Mesodermal cell (in vitro differentiated cells): Measurements from ENCODE around the gene FBXW11.
"Not testable (repeated sequence)": the region's sequence is repeated elsewhere in the genome, so short reads cannot be mapped to it uniquely, and the experiment has no call there.

Experiments
- H3K27ac ChIP-seq: 2 replicates; pipeline ENCODE4 v1.7.0; 2013; ENCODE audit warnings: mild to moderate bottlenecking, low read depth, low read length, moderate library complexity; ENCODE audit not compliant: severe bottlenecking
- H3K36me3 ChIP-seq: 2 replicates; pipeline ENCODE4 v1.7.1; 2013; ENCODE audit warnings: mild to moderate bottlenecking, low read length, moderate library complexity; ENCODE audit not compliant: control insufficient read depth, insufficient read depth
- H3K4me1 ChIP-seq: one replicate; pipeline ENCODE4 v1.7.1; 2013; ENCODE audit warnings: mild to moderate bottlenecking, low read length; ENCODE audit not compliant: insufficient read depth, control insufficient read depth, poor library complexity, severe bottlenecking
- H3K4me3 ChIP-seq: 2 replicates; pipeline ENCODE4 v1.7.0; 2013; ENCODE audit warnings: low read length, control low read depth, mild to moderate bottlenecking; ENCODE audit not compliant: insufficient read depth, poor library complexity, severe bottlenecking; ENCODE audit errors: extremely low read depth
- H3K9me3 ChIP-seq: 2 replicates; pipeline ENCODE4 v1.7.1; 2013; ENCODE audit warnings: mild to moderate bottlenecking, low read length, moderate library complexity; ENCODE audit not compliant: control insufficient read depth
- WGBS, 2 experiments: methylation state at CpG; one replicate each; pipeline ENCODE4 v1.1.5; 2013; ENCODE audit warnings: missing lambda C conversion rate in 2 of 2; ENCODE audit not compliant: insufficient coverage in 2 of 2; 5-methylcytosine and 5-hydroxymethylcytosine counted together

The FBXW11 gene

DNA sequence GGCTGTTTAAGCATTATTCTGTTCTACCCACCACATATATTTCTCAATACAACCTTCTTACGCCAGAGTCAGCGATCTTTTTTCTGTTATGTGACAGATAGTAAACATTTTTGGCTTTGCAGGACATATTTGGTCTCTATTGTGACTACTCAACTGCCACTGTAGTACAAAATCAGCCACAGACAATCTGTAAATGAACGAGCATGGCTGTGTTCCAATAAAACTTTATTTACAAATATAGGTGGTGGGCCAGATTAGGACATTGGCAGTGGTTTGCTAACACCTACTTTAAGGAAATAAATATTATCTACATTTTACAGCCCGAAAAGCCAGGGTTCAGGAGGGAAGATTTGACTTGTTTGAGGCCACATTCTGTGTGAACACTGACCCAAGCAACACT, 40.2 kb upstream of the FBXW11 start:
- Histone ChIP-seq H3K27ac (no peak overlapping the region), H3K4me3 (no peak overlapping the region), H3K4me1 (no peaks in the 10 kb centered on the region), H3K36me3 (peaks cover 86% of the 10 kb centered on the region), H3K9me3 (no peaks in the 10 kb centered on the region)
- 100% methylated on average over 1 of the region's 4 CpGs for WGBS, 2 experiments

DNA sequence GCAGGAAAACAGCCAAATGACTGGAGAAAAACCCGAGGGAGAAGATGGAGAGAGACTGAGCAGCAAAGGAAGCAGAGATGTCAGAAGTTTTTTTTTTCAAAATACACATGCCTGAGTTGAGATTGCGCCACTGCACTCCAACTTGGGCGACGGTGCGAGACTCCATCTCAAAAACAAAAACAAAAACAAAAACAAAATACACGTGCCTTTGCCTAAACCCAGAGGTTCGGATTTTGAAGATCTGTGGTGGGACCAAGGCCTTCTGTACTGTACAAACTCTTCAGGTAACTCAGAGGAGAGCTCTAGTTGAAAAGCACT, 38.8 kb upstream of the FBXW11 start:
- Histone ChIP-seq H3K4me1 (no peaks in the 10 kb centered on the region), H3K9me3 (no peaks in the 10 kb centered on the region), H3K4me3 (no peak overlapping the region), H3K27ac (no peak overlapping the region), H3K36me3 (peaks cover 74% of the 10 kb centered on the region)
- WGBS, 2 experiments = 73 to 83% methylated on average over 1 to 3 of the region's 7 CpGs

DNA sequence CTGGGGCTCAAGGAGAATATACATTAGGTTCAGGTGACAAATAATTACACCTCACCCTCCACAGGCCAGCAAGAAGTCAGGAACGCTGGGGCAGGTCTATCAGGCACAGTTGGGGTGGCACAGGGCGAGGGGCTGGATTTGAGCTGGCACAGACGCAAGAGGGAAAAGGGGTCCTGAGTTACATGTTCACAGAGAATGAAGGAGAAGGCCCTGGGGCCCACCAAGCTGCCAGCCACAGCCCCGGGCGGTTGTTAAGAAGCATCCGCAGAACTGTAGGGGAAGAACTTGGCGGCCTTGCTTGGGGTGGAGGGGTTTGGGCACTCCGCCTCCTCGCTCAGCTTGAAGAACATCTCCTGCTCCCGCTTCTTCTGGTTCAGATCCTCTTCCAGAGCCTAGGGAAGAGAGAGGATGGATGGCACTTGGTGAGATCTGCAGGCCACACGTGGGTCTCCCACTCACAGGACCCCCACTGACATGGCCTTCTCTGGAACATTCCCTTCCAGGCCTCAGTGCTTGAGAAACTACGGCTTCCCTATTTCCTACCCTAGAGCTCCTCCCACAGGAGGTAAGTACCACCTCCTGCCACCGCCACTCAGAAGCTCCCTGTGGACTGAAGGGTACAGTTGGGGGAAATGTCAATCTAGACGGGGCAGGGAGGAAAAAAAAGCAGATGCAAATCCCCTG, 38.3 kb upstream of the FBXW11 start:
- Histone ChIP-seq H3K4me3 (no peak overlapping the region), H3K36me3 (peaks cover 69% of the 10 kb centered on the region), H3K27ac (no peak overlapping the region), H3K4me1 (no peaks in the 10 kb centered on the region), H3K9me3 (no peaks in the 10 kb centered on the region)
- 72 to 88% methylated on average over 5 to 8 of the region's 14 CpGs for WGBS, 2 experiments

DNA sequence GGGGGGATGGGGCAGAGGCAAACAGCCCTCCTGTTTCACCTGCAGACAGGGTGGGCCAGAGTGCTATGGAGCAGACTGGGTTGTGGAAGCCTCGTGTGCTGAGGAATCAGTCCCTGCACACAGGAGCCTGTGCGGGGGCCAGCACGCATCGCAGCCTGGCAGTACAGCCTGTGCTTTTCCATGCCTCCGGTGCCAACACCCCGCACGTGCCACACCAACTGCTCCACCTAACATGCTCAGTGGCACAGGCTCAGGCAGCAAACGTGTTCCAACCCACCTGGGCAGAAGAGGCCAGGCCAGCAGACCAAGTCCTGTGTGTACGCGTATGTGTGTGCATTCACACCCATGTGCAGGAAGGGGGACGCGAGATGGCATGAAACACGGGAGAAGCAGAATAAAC, 37.4 kb upstream of the FBXW11 start:
- WGBS, 2 experiments = 96 to 97% methylated on average over 8 to 13 of the region's 13 CpGs
- H3K27ac ChIP-seq = no peak overlapping the region
- H3K36me3 ChIP-seq = peaks cover 60% of the 10 kb centered on the region
- H3K9me3 ChIP-seq = no peaks in the 10 kb centered on the region
- H3K4me3 ChIP-seq = no peak overlapping the region
- H3K4me1 ChIP-seq = no peaks in the 10 kb centered on the region

DNA sequence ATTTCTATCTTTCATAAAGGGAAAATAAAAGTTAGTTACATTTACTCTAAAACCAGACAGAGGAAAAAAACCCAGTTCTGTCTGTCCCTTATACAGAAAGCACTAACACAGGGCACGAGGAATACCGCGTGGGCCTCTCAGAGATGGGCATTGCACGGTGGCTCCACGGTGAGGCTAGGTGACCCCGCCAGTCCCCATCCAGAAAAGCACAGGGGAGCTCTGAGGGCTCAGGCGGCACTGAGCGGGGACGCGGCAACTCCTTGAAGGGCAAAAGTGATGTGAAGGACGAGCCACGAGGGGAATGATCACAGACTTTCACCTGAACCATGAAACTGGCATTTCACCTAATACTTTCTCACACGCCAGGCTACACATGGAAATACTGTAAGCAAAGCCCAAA, 35.7 kb upstream of the FBXW11 start:
- no peaks in the 10 kb centered on the region for H3K4me1 ChIP-seq
- 91 to 95% methylated on average over 11 to 12 of the region's 13 CpGs for WGBS, 2 experiments
- peaks cover 43% of the 10 kb centered on the region for H3K36me3 ChIP-seq
- no peak overlapping the region for H3K27ac ChIP-seq
- H3K9me3 ChIP-seq = no peaks in the 10 kb centered on the region
- no peak overlapping the region for H3K4me3 ChIP-seq

DNA sequence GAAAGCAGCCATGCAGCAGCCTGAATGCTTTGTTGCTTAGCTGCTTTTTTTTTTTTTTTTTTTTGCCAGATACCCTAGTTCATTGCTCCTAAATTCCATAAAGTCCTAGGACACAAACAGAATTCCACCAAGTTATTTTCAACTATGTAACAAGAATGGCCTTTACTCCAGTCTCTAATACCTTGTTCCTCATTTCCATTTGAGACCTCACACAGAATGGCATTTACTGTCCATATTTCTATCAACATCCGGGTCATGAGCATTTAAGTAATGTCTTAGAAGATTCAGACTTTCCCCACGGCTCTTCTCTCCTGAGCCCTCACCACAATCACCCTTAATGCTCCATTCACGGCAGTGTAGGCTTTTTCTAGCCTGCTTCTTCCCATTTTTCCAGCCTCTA, 31.7 kb upstream of the FBXW11 start:
- Histone ChIP-seq H3K4me3 (no peak overlapping the region), H3K36me3 (peaks cover 6% of the 10 kb centered on the region), H3K27ac (no peak overlapping the region), H3K4me1 (no peaks in the 10 kb centered on the region), H3K9me3 (no peaks in the 10 kb centered on the region)
- WGBS, 2 experiments = 80 to 89% methylated on average over 3 of the region's 3 CpGs

DNA sequence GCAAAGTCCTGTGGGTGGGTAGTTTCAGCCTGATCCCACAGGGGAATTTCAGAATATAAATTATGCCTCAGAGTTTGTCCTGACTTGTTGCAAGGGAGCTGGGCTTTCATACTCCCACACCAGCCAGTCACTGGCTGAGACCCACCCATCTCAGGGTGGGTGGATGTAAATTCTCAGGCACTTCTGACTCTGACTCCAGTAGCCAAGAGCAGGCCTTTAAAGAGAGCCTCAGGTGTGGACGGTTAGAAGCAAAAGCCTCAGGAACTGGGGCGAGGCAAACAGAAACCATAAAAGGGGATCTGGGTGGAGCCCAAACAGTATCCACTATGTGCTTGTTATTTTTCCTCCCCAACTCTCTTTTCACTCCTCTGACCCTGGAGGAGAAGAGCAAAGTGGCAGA, 28.6 kb upstream of the FBXW11 start:
- no peak overlapping the region for H3K27ac ChIP-seq
- H3K4me1 ChIP-seq = no peaks in the 10 kb centered on the region
- H3K36me3 ChIP-seq = no peaks in the 10 kb centered on the region
- WGBS, 2 experiments = 78 to 90% methylated on average over 2 of the region's 2 CpGs
- H3K9me3 ChIP-seq = peaks cover 7% of the 10 kb centered on the region
- H3K4me3 ChIP-seq = no peak overlapping the region

DNA sequence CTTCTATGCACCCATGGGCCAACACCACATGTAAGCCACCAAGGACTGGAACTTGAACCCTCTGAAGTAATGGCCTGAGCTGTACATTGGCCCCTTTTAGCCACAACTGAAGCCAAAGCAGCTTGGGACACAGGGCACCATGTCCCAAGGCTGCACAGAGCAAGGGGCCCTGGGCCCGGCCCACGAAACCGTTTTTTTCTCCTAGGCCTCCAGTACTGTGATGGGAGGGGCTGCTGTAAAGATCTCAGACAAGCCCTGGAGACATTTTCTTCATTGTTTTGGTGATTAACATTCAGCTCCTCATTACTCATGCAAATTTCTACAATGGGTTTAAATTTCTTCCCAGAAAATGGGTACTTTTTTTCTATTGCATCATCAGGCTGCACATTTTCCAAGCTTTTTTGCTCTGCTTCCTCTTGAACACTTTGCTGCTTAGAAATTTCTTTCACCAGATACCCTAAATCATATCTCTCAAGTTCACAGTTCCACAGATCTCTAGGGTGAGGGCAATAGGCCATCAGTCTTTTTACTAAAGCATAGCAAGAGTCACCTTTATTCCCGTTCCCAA, 25.5 kb upstream of the FBXW11 start:
- Histone ChIP-seq H3K27ac (no peak overlapping the region), H3K4me3 (no peak overlapping the region), H3K36me3 (no peaks in the 10 kb centered on the region), H3K4me1 (no peaks in the 10 kb centered on the region), H3K9me3 (peaks cover 7% of the 10 kb centered on the region)
- 89 to 100% methylated on average over 4 of the region's 4 CpGs for WGBS, 2 experiments

DNA sequence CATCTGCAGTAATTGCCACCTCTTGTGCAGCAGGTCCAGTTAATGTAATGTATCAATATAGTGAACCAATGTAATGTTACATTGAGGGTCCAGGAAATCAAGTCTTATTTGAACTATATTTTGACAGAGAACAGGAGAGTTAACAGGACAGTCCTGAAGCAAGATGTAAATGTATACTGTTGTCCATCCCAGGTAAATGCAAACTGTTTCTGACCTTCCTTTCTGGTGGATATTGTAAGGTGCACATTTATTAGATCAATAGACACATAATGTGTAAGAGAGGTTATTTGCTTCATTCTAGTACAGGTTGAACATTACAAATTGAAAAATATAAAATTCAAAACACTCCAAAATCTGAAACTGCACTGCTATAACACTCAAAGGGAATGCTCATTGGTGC, 23.4 kb upstream of the FBXW11 start:
- no peak overlapping the region for H3K27ac ChIP-seq
- no peaks in the 10 kb centered on the region for H3K4me1 ChIP-seq
- H3K9me3 ChIP-seq = peaks cover 7% of the 10 kb centered on the region
- H3K36me3 ChIP-seq = no peaks in the 10 kb centered on the region
- no peak overlapping the region for H3K4me3 ChIP-seq

DNA sequence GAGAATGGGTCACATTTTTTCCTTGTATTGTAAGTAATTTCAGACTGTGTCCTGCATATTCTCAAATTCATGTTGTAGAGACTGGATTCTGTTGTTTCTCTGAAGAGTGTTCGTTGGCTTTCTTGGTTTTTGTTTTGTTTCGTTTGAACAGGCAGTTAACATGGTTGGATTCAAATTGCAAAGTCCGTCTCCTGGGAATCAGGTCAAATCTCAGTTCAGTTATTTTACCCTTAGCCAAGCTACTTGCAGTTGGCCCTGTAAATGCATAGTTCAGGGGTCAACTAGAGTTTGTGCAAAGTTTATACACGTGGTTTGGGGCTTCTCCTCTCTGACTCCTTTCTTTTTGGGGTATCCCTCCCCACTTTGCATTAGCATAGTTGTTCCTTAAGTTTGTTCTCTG, 21.7 kb upstream of the FBXW11 start:
- peaks cover 7% of the 10 kb centered on the region for H3K9me3 ChIP-seq
- no peaks in the 10 kb centered on the region for H3K4me1 ChIP-seq
- H3K27ac ChIP-seq = no peak overlapping the region
- no peak overlapping the region for H3K4me3 ChIP-seq
- 90 to 93% methylated on average over 3 of the region's 4 CpGs for WGBS, 2 experiments
- no peaks in the 10 kb centered on the region for H3K36me3 ChIP-seq

DNA sequence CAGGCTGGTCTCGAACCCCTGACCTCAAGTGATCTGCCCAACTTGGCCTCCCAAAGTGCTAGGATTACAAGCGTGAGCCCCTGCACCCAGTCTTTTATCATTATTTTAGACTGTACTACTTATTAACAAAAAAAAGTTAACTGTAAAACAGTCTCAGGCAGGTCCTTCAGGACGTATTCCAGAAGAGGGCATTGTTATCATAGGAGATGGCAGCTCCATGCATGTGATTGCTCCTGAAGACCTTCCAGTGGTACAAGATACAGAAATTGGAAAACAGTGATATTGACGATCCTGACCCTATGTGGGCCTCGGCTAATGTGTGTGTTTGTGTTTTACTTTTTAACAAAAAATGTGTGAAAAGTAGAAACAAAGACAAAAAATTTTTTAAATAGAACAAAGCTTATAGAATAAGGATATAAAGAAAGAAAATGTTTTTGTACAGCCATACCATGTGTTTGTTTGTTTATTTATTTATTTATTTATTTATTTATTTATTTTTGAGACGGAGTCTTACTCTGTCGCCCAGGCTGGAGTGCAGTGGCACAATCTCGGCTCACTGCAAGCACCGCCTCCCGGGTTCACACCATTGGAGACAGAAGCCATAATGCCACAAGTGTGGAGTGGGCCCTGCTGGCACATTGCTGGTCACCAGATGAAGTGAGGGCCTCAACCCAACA, 13.8 kb upstream of the FBXW11 start:
- not testable (repeated sequence) for H3K9me3 ChIP-seq, H3K4me1 ChIP-seq, H3K36me3 ChIP-seq, H3K4me3 ChIP-seq, H3K27ac ChIP-seq
- WGBS, 2 experiments = 83 to 100% methylated on average over 5 to 6 of the region's 10 CpGs
